Ascending aorta (tissue), 2 donors: ENCODE data around the gene ETV6. TPM values are rescaled to one million over a fixed set of nuclear protein-coding genes. Genes with fewer than 3 reads are reported as not detected.

Experiments
- DNase-seq, 2 donors: peaks; one replicate each; pipeline ENCODE4 v3.0.0-alpha.2; 2019; ENCODE audit warnings: low spot score in 2 of 2
- H3K27ac ChIP-seq, 2 donors: fragments of 200-600 bp; sonication (generic); one replicate each; pipeline ENCODE4 v1.5.1; 2016 to 2017; ENCODE audit warnings: mild to moderate bottlenecking in 1 of 2
- H3K27me3 ChIP-seq: fragments of 200-600 bp; sonication (generic); one replicate; pipeline ENCODE4 v1.5.1; 2017
- H3K36me3 ChIP-seq, 2 donors: fragments of 200-600 bp; sonication (generic); one replicate each; pipeline ENCODE4 v1.5.1; 2016
- H3K4me1 ChIP-seq, 2 donors: fragments of 200-600 bp; sonication (generic); one replicate each; pipeline ENCODE4 v1.5.1; 2016 to 2017; ENCODE audit warnings: mild to moderate bottlenecking in 1 of 2
- H3K4me3 ChIP-seq, 2 donors: fragments of 200-600 bp; sonication (generic); one replicate each; pipeline ENCODE4 v1.5.1; 2016 to 2017; ENCODE audit warnings: mild to moderate bottlenecking in 1 of 2
- H3K9me3 ChIP-seq, 2 donors: fragments of 200-600 bp; sonication (generic); one replicate each; pipeline ENCODE4 v1.5.1; 2016
- intact Hi-C: fragments of 100-400 bp; cut with DNase I; formaldehyde crosslinking; loops from one replicate; pipeline ENCODE4 v1.15.1; 2023
- total RNA-seq: library from RNA; depleted of rRNA; stranded (reverse); fragments of >200 nt; gene quantifications from one replicate; pipeline ENCODE4 v1.1.0, GENCODE V29; 2016
- TF ChIP-seq, protein P1 (sequence below), 3 experiments: fragments of 200-600 bp in 2 of 3; fragments of 450-650 bp in 1 of 3; sonication (generic) in 2 of 3; IDR thresholded peaks; one replicate each; pipeline ENCODE4 v1.5.1; 2016 to 2019; ENCODE audit warnings: antibody characterized with exemption in 3 of 3, mild to moderate bottlenecking in 1 of 3, moderate library complexity in 1 of 3

Gene ETV6
- total RNA-seq, 1 donor from 2014 or later: 21.6 TPM

DNA sequence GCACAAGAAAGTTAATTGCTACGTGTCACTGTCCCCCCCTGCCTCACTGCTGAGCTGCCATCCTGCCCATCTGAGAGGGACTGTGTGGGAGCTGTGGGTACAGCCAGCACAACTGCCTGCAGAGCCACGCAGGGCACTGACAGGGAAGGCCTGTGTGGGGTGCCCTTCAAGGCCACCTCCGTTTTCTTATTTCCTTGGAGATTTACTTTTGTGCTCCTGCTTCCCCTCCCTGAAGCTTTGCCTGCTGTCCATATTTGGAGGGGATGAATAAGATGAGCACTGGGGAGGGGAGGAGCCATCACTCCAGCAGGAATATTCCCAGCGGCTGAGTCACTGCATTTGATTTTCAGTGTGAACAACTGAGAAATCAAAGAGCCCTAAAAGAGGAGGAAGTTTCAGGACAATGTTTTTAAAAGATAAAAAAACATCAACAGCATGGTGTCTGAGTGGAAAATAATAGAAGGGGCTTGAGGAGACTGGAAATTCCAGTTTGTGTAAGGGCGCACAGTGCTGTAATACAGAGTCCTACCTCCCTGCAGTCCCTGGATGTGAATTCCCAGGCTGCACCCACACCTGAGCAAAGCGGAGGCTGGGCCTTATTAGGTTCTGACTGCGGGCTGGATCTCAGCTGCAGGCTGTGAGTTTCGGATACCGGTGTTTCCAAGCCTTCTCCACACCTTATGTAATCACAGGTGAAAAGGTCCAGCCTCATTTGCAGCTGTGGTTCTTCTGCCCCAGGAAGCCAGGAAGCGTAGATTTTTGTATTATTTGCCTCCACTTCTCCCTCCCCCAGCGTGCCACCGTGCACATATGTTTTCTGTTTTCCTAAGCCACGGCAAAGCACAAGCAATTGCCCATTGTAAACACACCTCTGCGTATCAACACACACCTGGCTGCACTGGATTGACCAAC lies 228.7 kb downstream of the ETV6 start:
- H3K4me1 ChIP-seq: peaks cover 0 to 28% of the 10 kb centered on the region in 2 donors
- H3K36me3 ChIP-seq: peaks cover 0 to 2% of the 10 kb centered on the region in 2 donors
- intact Hi-C loops: loop anchor here (5.0 kb wide), 2 partner anchors 46 to 226 kb away; no protein-coding TSS in a partner anchor
- peak in 1 of 2 donors; percentile 80 for DNase-seq
- no peak overlapping the region for H3K4me3 ChIP-seq
- H3K9me3 ChIP-seq: no peaks in the 10 kb centered on the region
- H3K27me3 ChIP-seq: no peaks in the 10 kb centered on the region
- TF ChIP-seq, protein P1, sequence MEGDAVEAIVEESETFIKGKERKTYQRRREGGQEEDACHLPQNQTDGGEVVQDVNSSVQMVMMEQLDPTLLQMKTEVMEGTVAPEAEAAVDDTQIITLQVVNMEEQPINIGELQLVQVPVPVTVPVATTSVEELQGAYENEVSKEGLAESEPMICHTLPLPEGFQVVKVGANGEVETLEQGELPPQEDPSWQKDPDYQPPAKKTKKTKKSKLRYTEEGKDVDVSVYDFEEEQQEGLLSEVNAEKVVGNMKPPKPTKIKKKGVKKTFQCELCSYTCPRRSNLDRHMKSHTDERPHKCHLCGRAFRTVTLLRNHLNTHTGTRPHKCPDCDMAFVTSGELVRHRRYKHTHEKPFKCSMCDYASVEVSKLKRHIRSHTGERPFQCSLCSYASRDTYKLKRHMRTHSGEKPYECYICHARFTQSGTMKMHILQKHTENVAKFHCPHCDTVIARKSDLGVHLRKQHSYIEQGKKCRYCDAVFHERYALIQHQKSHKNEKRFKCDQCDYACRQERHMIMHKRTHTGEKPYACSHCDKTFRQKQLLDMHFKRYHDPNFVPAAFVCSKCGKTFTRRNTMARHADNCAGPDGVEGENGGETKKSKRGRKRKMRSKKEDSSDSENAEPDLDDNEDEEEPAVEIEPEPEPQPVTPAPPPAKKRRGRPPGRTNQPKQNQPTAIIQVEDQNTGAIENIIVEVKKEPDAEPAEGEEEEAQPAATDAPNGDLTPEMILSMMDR (IDR thresholded peaks at IDR 0.05): no peak
- H3K27ac ChIP-seq: peak overlapping the region; percentile 22 to 43

DNA sequence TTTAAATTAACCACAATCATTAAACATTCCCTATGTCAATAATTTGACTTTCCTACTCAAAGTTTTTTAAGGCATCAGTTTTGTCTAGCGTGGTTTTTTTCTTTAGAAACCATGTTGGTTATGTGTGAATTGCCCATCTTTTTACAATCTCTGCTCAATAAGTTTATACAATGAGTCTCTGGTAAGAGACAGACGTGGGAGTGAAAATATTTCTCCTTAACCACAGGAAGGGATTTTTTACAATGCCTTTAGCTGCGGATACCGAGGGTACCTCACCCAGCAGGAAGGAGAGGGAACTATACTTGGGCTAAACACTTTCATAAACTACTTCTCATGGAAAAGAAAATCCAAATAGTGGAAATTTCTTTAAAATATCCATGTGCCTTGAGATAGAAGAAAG lies 229.8 kb downstream of the ETV6 start:
- Histone ChIP-seq H3K27me3 (no peaks in the 10 kb centered on the region), H3K4me3 (no peak overlapping the region), H3K36me3 (peaks cover 0 to under 1% of the 10 kb centered on the region in 2 donors), H3K27ac (no peak overlapping the region), H3K9me3 (no peaks in the 10 kb centered on the region), H3K4me1 (peaks cover 0 to 28% of the 10 kb centered on the region in 2 donors)
- intact Hi-C loops: loop anchor here (5.0 kb wide), 2 partner anchors 47 to 227 kb away; no protein-coding TSS in a partner anchor
- TF ChIP-seq, protein P1 (IDR thresholded peaks at IDR 0.05): no peak
- no peak for DNase-seq

DNA sequence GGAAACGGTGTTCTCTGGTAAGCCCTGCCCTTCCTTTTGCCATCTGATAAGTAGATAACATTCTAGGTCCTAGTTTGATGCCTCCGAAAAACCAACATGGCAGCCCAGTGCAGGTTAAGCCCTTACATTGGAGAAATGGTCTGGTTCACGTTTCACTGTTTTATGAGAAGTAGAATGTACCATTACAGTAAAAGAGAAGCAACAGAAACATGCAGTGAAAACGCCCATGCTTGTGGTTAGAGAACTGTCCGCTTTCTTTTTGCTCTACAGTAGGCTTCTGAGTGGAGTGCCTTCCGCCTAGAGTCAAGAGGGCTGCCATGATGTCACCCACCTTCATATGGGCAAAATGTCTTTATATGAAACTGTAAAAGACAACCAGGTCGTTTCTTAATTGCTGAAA lies 230.9 kb downstream of the ETV6 start:
- DNase-seq: no peak
- peaks cover 5 to 24% of the 10 kb centered on the region in 2 donors for H3K4me1 ChIP-seq
- peaks cover 8% of the 10 kb centered on the region in 2 donors for H3K36me3 ChIP-seq
- intact Hi-C loops: no loop called here
- no peaks in the 10 kb centered on the region for H3K27me3 ChIP-seq
- no peak overlapping the region for H3K27ac ChIP-seq
- TF ChIP-seq, protein P1 (IDR thresholded peaks at IDR 0.05): no peak
- no peaks in the 10 kb centered on the region for H3K9me3 ChIP-seq
- H3K4me3 ChIP-seq: no peak overlapping the region

DNA sequence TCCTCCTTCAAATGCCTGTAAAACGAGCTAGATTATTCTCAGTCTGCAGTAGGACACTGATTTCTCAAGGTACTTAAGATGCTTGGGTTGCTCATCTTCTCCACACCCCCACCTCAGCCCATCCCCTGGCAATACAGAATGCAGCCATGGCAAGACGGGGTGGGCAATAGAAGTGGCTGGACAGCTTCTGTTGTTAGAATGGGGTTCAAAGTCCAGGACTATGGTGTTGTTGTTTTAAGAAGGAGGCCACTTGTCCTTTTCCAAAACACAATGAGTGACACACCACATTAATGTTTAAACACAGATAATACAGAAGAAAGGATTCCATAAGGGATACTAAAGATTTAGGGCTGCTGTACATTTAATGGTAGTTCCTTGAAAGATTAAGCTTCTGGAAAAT lies 232.4 kb downstream of the ETV6 start:
- TF ChIP-seq, protein P1 (IDR thresholded peaks at IDR 0.05): no peak
- H3K4me3 ChIP-seq: no peak overlapping the region
- peaks cover 10 to 19% of the 10 kb centered on the region in 2 donors for H3K4me1 ChIP-seq
- no peaks in the 10 kb centered on the region for H3K9me3 ChIP-seq
- peak overlapping the region in 1 of 2 donors; percentile 30 for H3K27ac ChIP-seq
- peaks cover 16 to 18% of the 10 kb centered on the region in 2 donors for H3K36me3 ChIP-seq
- intact Hi-C loops: no loop called here
- no peaks in the 10 kb centered on the region for H3K27me3 ChIP-seq
- no peak for DNase-seq

DNA sequence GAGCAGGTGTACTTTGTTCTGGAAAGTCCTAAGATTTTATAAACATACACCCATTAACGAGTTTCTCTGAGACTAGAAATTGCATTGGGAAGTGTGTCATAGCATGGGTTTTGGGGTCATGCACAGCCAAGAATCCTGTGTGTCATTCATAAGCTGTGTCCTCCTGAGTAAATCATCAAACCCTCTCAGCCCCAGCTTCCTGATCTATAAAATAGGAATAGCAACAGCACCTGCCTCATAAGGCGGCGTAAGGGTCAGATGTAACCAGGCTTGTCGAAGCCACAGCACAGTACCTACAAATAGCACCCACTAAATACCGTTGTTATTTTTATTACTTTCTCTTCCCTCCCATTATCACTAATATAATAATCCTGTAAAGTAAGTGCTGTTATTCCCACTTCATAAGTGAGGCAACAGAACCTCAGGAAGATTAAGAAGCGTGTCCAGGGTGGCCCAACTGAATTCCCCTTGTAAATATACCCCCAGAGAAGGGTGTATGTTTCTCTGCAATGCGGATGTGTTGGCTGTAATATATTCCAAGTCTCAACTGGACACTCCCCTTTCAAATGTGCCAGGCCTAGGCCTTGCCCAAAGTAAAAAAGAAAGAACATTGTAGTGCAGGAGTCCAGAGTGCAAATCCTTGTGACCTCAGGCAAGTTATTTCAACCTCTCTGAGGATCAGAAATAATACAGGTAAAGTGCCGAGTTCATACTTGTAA lies 233.0 kb downstream of the ETV6 start:
- Histone ChIP-seq H3K4me1 (peaks cover 10 to 17% of the 10 kb centered on the region in 2 donors), H3K4me3 (no peak overlapping the region), H3K27me3 (no peaks in the 10 kb centered on the region), H3K9me3 (no peaks in the 10 kb centered on the region), H3K27ac (peak overlapping the region in 1 of 2 donors; percentile 30), H3K36me3 (peaks cover 21 to 24% of the 10 kb centered on the region in 2 donors)
- TF ChIP-seq, protein P1 (IDR thresholded peaks at IDR 0.05): no peak
- intact Hi-C loops: no loop called here
- DNase-seq: no peak
